ENCODE results near the gene POTEE. TPM values are rescaled to one million over a fixed set of nuclear protein-coding genes. Genes with fewer than 3 reads are reported as not detected.
"Not testable (repeated sequence)": the region's sequence is repeated elsewhere in the genome, so short reads cannot be mapped to it uniquely, and the experiment has no call there.

Gene POTEE
- total RNA-seq = under 1 TPM; 0.29 to 0.34 TPM

GRCh38 chr2:131209030-131209772 is at the start of gene POTEE:
Gene POTEE (plus strand): TSS chr2:131209536. CDS start chr2:131218403, 8,867 bp downstream.
- CTCF ChIA-PET, POLR2A ChIA-PET: not testable (repeated sequence)

DNA sequence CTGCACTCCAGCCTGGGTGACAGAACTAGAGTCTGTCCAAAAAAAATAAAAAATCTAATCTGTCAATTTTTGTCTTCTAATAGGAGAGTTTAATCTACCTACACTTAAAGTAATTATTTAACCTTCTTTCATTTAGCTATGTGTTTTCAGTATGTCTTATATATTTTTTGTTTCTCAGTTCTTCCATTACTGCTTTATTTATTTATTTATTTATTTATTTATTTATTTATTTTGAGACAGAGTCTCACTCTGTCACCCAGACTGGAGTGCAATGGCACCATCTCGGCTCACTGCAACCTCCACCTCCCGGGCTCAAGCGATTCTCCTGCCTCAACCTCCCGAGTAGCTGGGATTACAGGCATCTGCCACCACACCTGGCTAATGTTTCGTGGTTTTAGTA is 43.8 kb upstream of the POTEE start:
- POLR2A ChIA-PET, CTCF ChIA-PET: not testable (repeated sequence)

GRCh38 chr2:131168538-131168937 is 40.8 kb upstream of the POTEE start:
- ChIA-PET CTCF (no interaction called here), POLR2A (no interaction called here)

DNA sequence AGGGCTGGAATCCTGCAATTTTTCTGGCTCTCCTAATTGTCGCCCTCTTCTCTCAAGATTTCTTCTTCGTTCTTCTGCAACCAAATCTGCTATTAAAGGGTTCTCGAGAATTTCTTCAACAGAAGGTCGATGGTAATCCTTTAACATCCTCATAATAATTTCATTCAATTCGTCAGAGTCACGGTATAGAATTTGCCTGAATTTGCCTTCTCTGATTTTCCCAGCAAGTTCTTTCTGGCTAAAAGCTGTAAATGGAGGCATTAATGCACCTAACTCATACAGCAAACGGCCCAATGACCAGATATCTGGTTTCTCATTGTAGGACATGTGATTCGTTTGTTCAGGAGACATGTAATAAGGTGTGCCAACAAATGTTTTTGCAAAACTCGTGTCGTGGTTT is 31.3 kb upstream of the POTEE start:
- POLR2A ChIA-PET, CTCF ChIA-PET: not testable (repeated sequence)

- CTCF ChIA-PET = not testable (repeated sequence)
Observed at GRCh38 chr2:131178721-131179418, 30.5 kb upstream of the POTEE start.

GRCh38 chr2:131181451-131181850 is 27.9 kb upstream of the POTEE start:
- CTCF ChIA-PET, POLR2A ChIA-PET: not testable (repeated sequence)

More at GRCh38 chr2:131178721-131179418, 30.5 kb upstream of the POTEE start:
- POLR2A ChIA-PET = not testable (repeated sequence)

DNA sequence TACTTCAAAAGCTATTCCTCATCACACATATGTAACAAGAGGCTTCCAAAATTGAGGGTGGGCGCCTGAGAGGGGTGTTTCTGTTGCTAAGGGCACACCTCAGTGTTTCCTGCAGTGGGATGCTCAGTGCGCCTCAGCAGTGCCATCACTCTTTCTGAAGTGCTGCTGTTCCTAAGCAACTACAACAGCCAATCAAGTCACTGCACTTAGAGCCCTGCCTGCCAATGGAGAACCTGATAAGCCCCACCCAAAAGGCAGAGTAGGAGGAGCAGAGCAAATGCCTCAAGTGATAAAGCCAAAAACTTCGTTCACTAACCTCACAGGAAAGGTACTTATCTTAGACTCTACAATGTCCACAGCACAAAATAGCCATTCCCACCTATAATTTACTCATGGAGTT is 15.9 kb upstream of the POTEE start:
- POLR2A ChIA-PET, CTCF ChIA-PET: not testable (repeated sequence)

DNA sequence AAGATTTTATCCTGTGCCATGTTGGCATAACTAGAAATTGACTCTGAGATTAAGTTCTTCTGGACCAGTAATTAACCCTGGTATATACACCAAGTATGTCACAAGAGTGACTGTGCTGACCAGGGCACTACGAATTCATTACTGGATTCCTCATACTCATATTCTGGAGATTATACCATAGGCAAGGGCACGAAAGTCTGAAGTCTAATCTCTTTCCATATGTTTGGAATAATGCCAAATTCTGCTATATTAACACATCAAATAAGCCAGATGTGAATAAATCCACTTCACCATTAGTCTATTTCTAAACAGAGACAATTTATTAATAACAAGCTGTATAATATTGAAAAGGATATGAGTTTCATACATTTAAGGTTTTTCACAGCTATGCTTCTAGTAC is 13.2 kb upstream of the POTEE start:
- CTCF ChIA-PET, POLR2A ChIA-PET: not testable (repeated sequence)

GRCh38 chr2:131201098-131201497 is 8.2 kb upstream of the POTEE start:
- ChIA-PET POLR2A (no interaction called here), CTCF (no interaction called here)

DNA sequence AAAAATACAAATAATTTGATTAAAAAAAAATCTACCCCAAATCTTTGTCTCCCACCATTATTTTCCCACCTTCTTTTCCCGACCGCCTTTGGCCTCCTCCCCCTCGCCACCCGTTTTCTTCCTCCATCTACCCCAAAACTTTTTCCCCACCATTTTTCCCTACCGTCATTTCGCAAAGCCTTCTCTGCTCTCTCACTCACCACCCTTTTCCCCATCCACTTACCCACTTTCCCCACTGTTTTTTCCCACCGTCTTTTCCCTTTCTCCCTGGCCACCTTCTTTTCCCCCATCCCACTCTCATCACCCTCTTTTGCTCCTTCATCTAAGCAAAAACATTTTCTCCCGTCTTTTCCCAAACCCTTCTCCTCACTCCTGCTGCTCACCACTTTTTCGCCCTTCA is 1.5 kb upstream of the POTEE start:
- CTCF ChIA-PET, POLR2A ChIA-PET: not testable (repeated sequence)

DNA sequence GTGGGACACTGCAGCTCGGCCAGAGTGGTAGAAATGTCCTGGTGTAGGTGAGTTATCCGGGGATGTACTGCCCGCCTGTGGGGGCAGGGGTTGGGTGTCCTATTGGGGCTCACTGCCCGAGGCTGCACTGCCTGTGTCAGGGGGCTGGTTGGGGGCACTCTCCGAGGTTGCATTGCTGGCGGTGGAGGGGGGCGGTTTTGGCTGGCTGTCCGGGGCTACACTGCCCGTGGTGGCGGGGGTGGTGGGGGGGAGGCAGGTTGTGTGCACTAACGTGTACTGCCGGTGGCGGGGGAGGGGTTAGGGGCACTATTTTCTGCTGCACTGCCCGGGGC is 403 bp downstream of the POTEE start:
- CTCF ChIA-PET, POLR2A ChIA-PET: not testable (repeated sequence)

GRCh38 chr2:131210434-131211211 is 1.3 kb downstream of the POTEE start:
- CTCF ChIA-PET, POLR2A ChIA-PET: not testable (repeated sequence)

- CTCF ChIA-PET, POLR2A ChIA-PET: not testable (repeated sequence)
Observed at GRCh38 chr2:131217238-131217986, 8.1 kb downstream of the POTEE start.

DNA sequence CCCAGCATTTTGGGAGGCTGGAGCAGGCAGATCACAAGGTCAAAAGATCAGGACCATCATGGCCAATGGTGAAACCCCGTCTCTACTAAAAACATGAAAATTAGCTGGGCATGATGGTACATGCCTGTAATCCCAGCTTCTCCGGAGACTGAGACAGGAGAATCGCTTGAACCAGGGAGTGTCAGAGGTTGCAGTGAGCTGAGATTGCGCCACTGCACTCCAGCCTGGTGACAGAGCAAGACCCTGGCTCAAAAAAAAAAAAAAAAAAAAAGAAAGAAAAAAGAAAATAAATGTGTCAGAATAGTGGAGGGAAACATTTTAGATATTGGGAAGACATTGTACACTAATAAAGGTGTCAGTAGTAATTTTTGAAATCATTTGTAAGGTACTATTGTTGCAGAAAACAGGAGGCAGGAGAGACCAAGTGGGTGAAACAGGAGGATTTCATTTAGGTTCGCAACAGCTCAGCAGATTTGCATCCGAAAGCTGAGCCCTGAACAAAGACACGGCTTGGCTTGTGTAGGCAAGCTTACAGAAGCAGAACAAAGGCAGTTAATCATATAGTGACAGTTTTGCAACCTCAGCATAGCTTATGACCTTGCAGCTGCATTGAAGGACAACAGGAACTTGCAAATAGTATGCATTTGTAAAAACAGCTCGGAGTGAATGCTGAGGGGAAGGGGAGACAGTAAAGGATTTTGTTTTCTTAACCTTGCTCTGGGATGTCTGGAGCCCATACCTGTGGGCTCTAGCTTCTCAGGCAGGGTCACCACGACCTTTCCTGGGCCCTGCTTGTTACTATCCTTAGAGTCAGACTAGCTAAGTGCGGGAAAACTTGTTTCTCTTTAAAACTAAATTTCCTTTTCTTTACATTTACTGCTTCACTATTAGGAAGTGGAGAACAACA is 26.5 kb downstream of the POTEE start:
- CTCF ChIA-PET = interaction anchor here (0.6 kb wide), 1 partner anchor 85 kb away, joined by 3 read pairs; no protein-coding TSS in a partner anchor

More for the DNA sequence above, 26.5 kb downstream of the POTEE start:
- POLR2A ChIA-PET = not testable (repeated sequence)

Other genes starting within 250 kb of the POTEE start
- 10 to 100 TPM; 83.8 to 85.2 TPM for gene FAM168B, start 116.1 kb upstream of the POTEE start, total RNA-seq
- 10 to 100 TPM; 50.7 to 52.7 TPM for gene PLEKHB2, start 104.2 kb upstream of the POTEE start, total RNA-seq
- not detected for gene RAB6D, start 154.6 kb downstream of the POTEE start, total RNA-seq

All from activated CD8-positive, alpha-beta memory T cell treated with anti-CD3 and anti-CD28 coated beads for 36 hours (primary cell).